Keratinocyte (primary cell): ENCODE measurements around the gene PEA15. TPM values are rescaled to one million over a fixed set of nuclear protein-coding genes. Genes with fewer than 3 reads are reported as not detected.

Source experiments
- DNase-seq: peaks from one replicate; pipeline ENCODE4 v3.0.0-alpha.2; 2011; ENCODE audit warnings: low read depth, missing footprints, low spot score
- FAIRE-seq: peaks from 2 replicates; lab custom pipeline; 2011; peaks lifted over from hg19 to GRCh38; lab: Jason Lieb, UNC
- H2AFZ ChIP-seq: 2 replicates; pipeline ENCODE4 v1.6.0; 2012; ENCODE audit warnings: low read length, control low read depth, inconsistent platforms; ENCODE audit not compliant: control insufficient read depth
- H3K27ac ChIP-seq: 2 replicates; pipeline ENCODE4 v1.5.1; 2011; ENCODE audit warnings: low read length; ENCODE audit not compliant: control insufficient read depth, insufficient read depth
- H3K27me3 ChIP-seq: 3 replicates; pipeline ENCODE4 v1.6.0; 2011; ENCODE audit warnings: low read length; ENCODE audit not compliant: control insufficient read depth, insufficient read depth; ENCODE audit errors: extremely low read depth
- H3K36me3 ChIP-seq, 2 experiments: 2 replicates in 1 of 2; 3 replicates in 1 of 2; pipeline ENCODE4 v1.5.1; 2011; ENCODE audit warnings: low read length in 2 of 2, mild to moderate bottlenecking in 1 of 2; ENCODE audit not compliant: control insufficient read depth in 2 of 2, insufficient read depth in 2 of 2; ENCODE audit errors: extremely low read depth in 1 of 2
- H3K4me1 ChIP-seq: 3 replicates; pipeline ENCODE4 v1.5.1; 2011; ENCODE audit warnings: low read length; ENCODE audit not compliant: control insufficient read depth, insufficient read depth; ENCODE audit errors: extremely low read depth
- H3K4me2 ChIP-seq: 3 replicates; pipeline ENCODE4 v1.6.0; 2011; ENCODE audit warnings: low read depth, low read length; ENCODE audit not compliant: control insufficient read depth, insufficient read depth; ENCODE audit errors: extremely low read depth
- H3K4me3 ChIP-seq, 3 experiments: fragments of 200-600 bp in 1 of 3; sonication (generic) in 1 of 3; 2 replicates in 2 of 3; 3 replicates in 1 of 3; pipeline ENCODE4 v1.5.1; 2011 to 2016; ENCODE audit warnings: low read length in 3 of 3, mild to moderate bottlenecking in 3 of 3, control low read depth in 2 of 3, inconsistent platforms in 1 of 3, low read depth in 1 of 3, mixed read lengths in 1 of 3, mixed run types in 1 of 3, moderate library complexity in 1 of 3; ENCODE audit not compliant: control insufficient read depth in 2 of 3, insufficient read depth in 2 of 3; ENCODE audit errors: extremely low read depth in 1 of 3
- H3K79me2 ChIP-seq: 2 replicates; pipeline ENCODE4 v1.6.0; 2012; ENCODE audit warnings: low read length; ENCODE audit not compliant: control insufficient read depth, insufficient read depth
- H3K9ac ChIP-seq: 3 replicates; pipeline ENCODE4 v1.6.0; 2011; ENCODE audit warnings: low read length; ENCODE audit not compliant: control insufficient read depth, insufficient read depth; ENCODE audit errors: extremely low read depth
- H3K9me1 ChIP-seq: 3 replicates; pipeline ENCODE4 v1.6.0; 2011; ENCODE audit warnings: low read length; ENCODE audit not compliant: control insufficient read depth, insufficient read depth; ENCODE audit errors: extremely low read depth
- H3K9me3 ChIP-seq: 2 replicates; pipeline ENCODE4 v1.5.1; 2012; ENCODE audit warnings: low read depth, low read length; ENCODE audit not compliant: control insufficient read depth
- H4K20me1 ChIP-seq: 3 replicates; pipeline ENCODE4 v1.6.0; 2011; ENCODE audit warnings: low read length; ENCODE audit not compliant: control insufficient read depth, insufficient read depth; ENCODE audit errors: extremely low read depth
- EZH2 ChIP-seq: IDR thresholded peaks from one replicate; pipeline ENCODE4 v1.6.1; 2012; ENCODE audit warnings: inconsistent platforms, mild to moderate bottlenecking, low read length, moderate library complexity
- dilution Hi-C: fragments of 300-500 bp; cut with MboI; formaldehyde crosslinking; loops from one replicate; pipeline ENCODE4 v1.7.0; 2020; ENCODE audit warnings: low sequenced_read_pairs; ENCODE audit not compliant: extremely low pct_ligation_motif_present
- polyA plus RNA-seq, 5 experiments: library from polyadenylated mRNA; depleted of rRNA in 3 of 5; stranded (reverse) in 3 of 5; stranded (forward) in 1 of 5; unstranded in 1 of 5; fragments of >200 nt; gene quantifications; 1 replicate in 1 of 5; 2 replicates in 3 of 5; 3 replicates in 1 of 5; pipeline versions ENCODE4 v1.2.1 to v1.2.3, GENCODE V29; 2011 to 2012; ENCODE audit warnings: missing spikeins in 2 of 5, low read depth in 1 of 5, low replicate concordance in 1 of 5
- TF ChIP-seq, protein P1 (sequence below), 3 experiments: IDR thresholded peaks in 1 of 3; conservative IDR thresholded peaks in 1 of 3; optimal IDR thresholded peaks in 1 of 3; 2 replicates in 2 of 3; 3 replicates in 1 of 3; pipeline versions ENCODE3 to v1.5.1; 2011; ENCODE audit warnings: low read length in 3 of 3, mild to moderate bottlenecking in 3 of 3, moderate library complexity in 2 of 3, control low read depth in 1 of 3, inconsistent platforms in 1 of 3; ENCODE audit not compliant: insufficient read depth in 2 of 3; ENCODE audit errors: extremely low read depth in 1 of 3

PEA15 gene
- polyA plus RNA-seq, 1 donor (not counting 4 experiments of a cell fraction or from before 2014, with no cell fraction given), result 367 TPM

DNA sequence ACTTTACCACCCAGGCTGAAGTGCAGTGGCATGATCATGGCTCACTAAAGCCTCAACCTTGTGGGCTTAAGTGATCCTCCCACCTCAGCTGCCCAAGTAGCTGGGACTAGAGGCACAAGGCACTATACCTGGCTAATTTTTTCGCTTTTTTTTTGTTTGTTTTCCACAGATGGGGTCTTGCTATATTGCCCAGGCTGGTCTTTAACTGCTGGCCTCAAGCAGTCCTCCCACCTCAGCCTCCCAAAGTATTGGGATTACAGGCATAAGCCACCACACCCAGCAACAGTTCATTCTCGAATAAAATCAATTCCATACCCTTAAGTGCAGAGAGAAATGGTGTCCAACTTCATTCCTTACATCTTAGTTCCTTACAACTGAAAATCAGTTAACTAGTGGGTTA is 32.4 kb downstream of the PEA15 start:
- TF ChIP-seq, protein P1, sequence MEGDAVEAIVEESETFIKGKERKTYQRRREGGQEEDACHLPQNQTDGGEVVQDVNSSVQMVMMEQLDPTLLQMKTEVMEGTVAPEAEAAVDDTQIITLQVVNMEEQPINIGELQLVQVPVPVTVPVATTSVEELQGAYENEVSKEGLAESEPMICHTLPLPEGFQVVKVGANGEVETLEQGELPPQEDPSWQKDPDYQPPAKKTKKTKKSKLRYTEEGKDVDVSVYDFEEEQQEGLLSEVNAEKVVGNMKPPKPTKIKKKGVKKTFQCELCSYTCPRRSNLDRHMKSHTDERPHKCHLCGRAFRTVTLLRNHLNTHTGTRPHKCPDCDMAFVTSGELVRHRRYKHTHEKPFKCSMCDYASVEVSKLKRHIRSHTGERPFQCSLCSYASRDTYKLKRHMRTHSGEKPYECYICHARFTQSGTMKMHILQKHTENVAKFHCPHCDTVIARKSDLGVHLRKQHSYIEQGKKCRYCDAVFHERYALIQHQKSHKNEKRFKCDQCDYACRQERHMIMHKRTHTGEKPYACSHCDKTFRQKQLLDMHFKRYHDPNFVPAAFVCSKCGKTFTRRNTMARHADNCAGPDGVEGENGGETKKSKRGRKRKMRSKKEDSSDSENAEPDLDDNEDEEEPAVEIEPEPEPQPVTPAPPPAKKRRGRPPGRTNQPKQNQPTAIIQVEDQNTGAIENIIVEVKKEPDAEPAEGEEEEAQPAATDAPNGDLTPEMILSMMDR (optimal IDR thresholded peaks at IDR 0.05 in 1 of 3, IDR thresholded peaks at IDR 0.05 in 1 of 3, conservative IDR thresholded peaks at IDR 0.05 in 1 of 3; ENCODE audit: extremely low read depth in 1 of 3, insufficient read depth in 2 of 3, low read length in 3 of 3), result no peak
- TF ChIP-seq EZH2, result no peak
- Histone ChIP-seq H3K4me3 (no peak overlapping the region), H3K27me3 (no peaks in the 10 kb centered on the region), H2AFZ (no peak overlapping the region), H3K79me2 (no peaks in the 10 kb centered on the region), H3K9me1 (no peaks in the 10 kb centered on the region), H3K9me3 (no peaks in the 10 kb centered on the region), H3K27ac (no peak overlapping the region), H3K36me3 (peaks cover 8 to 28% of the 10 kb centered on the region in 2 experiments), H3K9ac (no peak overlapping the region), H3K4me1 (no peaks in the 10 kb centered on the region), H4K20me1 (no peaks in the 10 kb centered on the region), H3K4me2 (no peak overlapping the region)
- FAIRE-seq (no peak), DNase-seq (no peak)
- dilution Hi-C loops, result no loop called here

DNA sequence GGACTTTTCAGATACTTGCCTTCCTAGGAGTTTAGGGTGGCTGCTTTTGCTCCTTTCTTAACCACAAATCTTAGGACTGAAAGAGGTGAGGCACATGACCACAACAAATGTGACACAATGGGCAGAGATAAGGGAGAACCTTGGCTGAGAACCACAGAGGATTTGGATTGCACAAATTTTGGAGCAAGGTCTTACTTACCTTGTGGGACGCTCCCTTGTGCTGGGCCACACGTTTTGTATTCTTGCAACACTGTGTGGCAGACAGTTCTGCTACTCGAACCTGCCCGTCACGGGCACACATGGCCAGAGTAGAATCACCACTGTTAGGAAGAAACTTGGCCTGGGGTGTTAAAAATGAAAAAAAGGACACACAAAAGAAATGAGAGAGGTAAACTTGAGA is 33.2 kb downstream of the PEA15 start:
- Histone ChIP-seq H3K9ac (no peak overlapping the region), H3K4me2 (no peak overlapping the region), H3K4me3 (no peak overlapping the region), H3K4me1 (no peaks in the 10 kb centered on the region), H3K9me3 (no peaks in the 10 kb centered on the region), H3K36me3 (peaks cover 13 to 26% of the 10 kb centered on the region in 2 experiments), H4K20me1 (no peaks in the 10 kb centered on the region), H3K79me2 (no peaks in the 10 kb centered on the region), H2AFZ (no peak overlapping the region), H3K27ac (no peak overlapping the region), H3K27me3 (no peaks in the 10 kb centered on the region), H3K9me1 (no peaks in the 10 kb centered on the region)
- no peak for TF ChIP-seq EZH2
- TF ChIP-seq, protein P1 (optimal IDR thresholded peaks at IDR 0.05 in 1 of 3, IDR thresholded peaks at IDR 0.05 in 1 of 3, conservative IDR thresholded peaks at IDR 0.05 in 1 of 3; ENCODE audit: extremely low read depth in 1 of 3, insufficient read depth in 2 of 3, low read length in 3 of 3), result no peak
- FAIRE-seq (no peak), DNase-seq (no peak)
- dilution Hi-C loops, result no loop called here
